ENCODE measurements around the gene FARP1. TPM values are rescaled to one million over a fixed set of nuclear protein-coding genes. Genes with fewer than 3 reads are reported as not detected.
"Not testable (repeated sequence)": the region's sequence is repeated elsewhere in the genome, so short reads cannot be mapped to it uniquely, and the experiment has no call there.

The FARP1 gene
- total RNA-seq, 1 donor from 2014 or later = 357 TPM

GRCh38 chr13:98264877-98265276, 122.0 kb downstream of the FARP1 start:
- H3K27ac Mint-ChIP-seq (ENCODE audit: unreplicated experiment) = no peak overlapping the region
- H3K9me3 Mint-ChIP-seq (ENCODE audit: unreplicated experiment) = no peaks in the 10 kb centered on the region
- no peak for DNase-seq (ENCODE audit: extremely low spot score, unreplicated experiment)
- peaks cover 71% of the 10 kb centered on the region for H3K4me1 Mint-ChIP-seq (ENCODE audit: unreplicated experiment)
- TF ChIP-seq CTCF (IDR thresholded peaks at IDR 0.05) = no peak
- no peak overlapping the region for H3K4me3 Mint-ChIP-seq (ENCODE audit: unreplicated experiment)
- no peaks in the 10 kb centered on the region for H3K27me3 Mint-ChIP-seq (ENCODE audit: unreplicated experiment)
- no peaks in the 10 kb centered on the region for H3K36me3 Mint-ChIP-seq (ENCODE audit: unreplicated experiment)

- no peak for DNase-seq (ENCODE audit: extremely low spot score, unreplicated experiment)
- H3K4me3 Mint-ChIP-seq (ENCODE audit: unreplicated experiment) = no peak overlapping the region
- peaks cover 2% of the 10 kb centered on the region for H3K36me3 Mint-ChIP-seq (ENCODE audit: unreplicated experiment)
- H3K4me1 Mint-ChIP-seq (ENCODE audit: unreplicated experiment) = peaks cover 67% of the 10 kb centered on the region
- no peaks in the 10 kb centered on the region for H3K9me3 Mint-ChIP-seq (ENCODE audit: unreplicated experiment)
- no peaks in the 10 kb centered on the region for H3K27me3 Mint-ChIP-seq (ENCODE audit: unreplicated experiment)
- no peak for TF ChIP-seq CTCF (IDR thresholded peaks at IDR 0.05)
- H3K27ac Mint-ChIP-seq (ENCODE audit: unreplicated experiment) = peak overlapping the region; percentile 92
Measured at GRCh38 chr13:98265692-98266551, 123.0 kb downstream of the FARP1 start.

GRCh38 chr13:98267080-98267912, 124.4 kb downstream of the FARP1 start:
- H3K4me3 Mint-ChIP-seq (ENCODE audit: unreplicated experiment) = peak overlapping the region; percentile 56
- peaks cover 6% of the 10 kb centered on the region for H3K36me3 Mint-ChIP-seq (ENCODE audit: unreplicated experiment)
- DNase-seq (ENCODE audit: extremely low spot score, unreplicated experiment) = no peak
- peak overlapping the region; percentile 92 for H3K27ac Mint-ChIP-seq (ENCODE audit: unreplicated experiment)
- H3K4me1 Mint-ChIP-seq (ENCODE audit: unreplicated experiment) = peaks cover 61% of the 10 kb centered on the region
- H3K27me3 Mint-ChIP-seq (ENCODE audit: unreplicated experiment) = no peaks in the 10 kb centered on the region
- no peak for TF ChIP-seq CTCF (IDR thresholded peaks at IDR 0.05)
- H3K9me3 Mint-ChIP-seq (ENCODE audit: unreplicated experiment) = no peaks in the 10 kb centered on the region

GRCh38 chr13:98269386-98269785, 126.5 kb downstream of the FARP1 start:
- Mint-ChIP-seq H3K4me1 (ENCODE audit: unreplicated experiment) (peaks cover 72% of the 10 kb centered on the region), H3K4me3 (ENCODE audit: unreplicated experiment) (peak overlapping the region; percentile 32), H3K27me3 (ENCODE audit: unreplicated experiment) (no peaks in the 10 kb centered on the region), H3K27ac (ENCODE audit: unreplicated experiment) (peak overlapping the region; percentile 69), H3K36me3 (ENCODE audit: unreplicated experiment) (peaks cover 6% of the 10 kb centered on the region), H3K9me3 (ENCODE audit: unreplicated experiment) (no peaks in the 10 kb centered on the region)
- TF ChIP-seq CTCF (IDR thresholded peaks at IDR 0.05) = no peak
- no peak for DNase-seq (ENCODE audit: extremely low spot score, unreplicated experiment)

- peaks cover 82% of the 10 kb centered on the region for H3K4me1 Mint-ChIP-seq (ENCODE audit: unreplicated experiment)
- DNase-seq (ENCODE audit: extremely low spot score, unreplicated experiment) = no peak
- H3K4me3 Mint-ChIP-seq (ENCODE audit: unreplicated experiment) = no peak overlapping the region
- no peaks in the 10 kb centered on the region for H3K27me3 Mint-ChIP-seq (ENCODE audit: unreplicated experiment)
- peaks cover 6% of the 10 kb centered on the region for H3K36me3 Mint-ChIP-seq (ENCODE audit: unreplicated experiment)
- H3K27ac Mint-ChIP-seq (ENCODE audit: unreplicated experiment) = peak overlapping the region; percentile 69
- H3K9me3 Mint-ChIP-seq (ENCODE audit: unreplicated experiment) = no peaks in the 10 kb centered on the region
- no peak for TF ChIP-seq CTCF (IDR thresholded peaks at IDR 0.05)
Measured at GRCh38 chr13:98270819-98271218, 127.9 kb downstream of the FARP1 start.

- not testable (repeated sequence) for DNase-seq (ENCODE audit: extremely low spot score, unreplicated experiment); H3K27ac Mint-ChIP-seq (ENCODE audit: unreplicated experiment); H3K36me3 Mint-ChIP-seq (ENCODE audit: unreplicated experiment); H3K27me3 Mint-ChIP-seq (ENCODE audit: unreplicated experiment); H3K9me3 Mint-ChIP-seq (ENCODE audit: unreplicated experiment); H3K4me3 Mint-ChIP-seq (ENCODE audit: unreplicated experiment)
- peaks cover 83% of the 10 kb centered on the region for H3K4me1 Mint-ChIP-seq (ENCODE audit: unreplicated experiment)
Measured at GRCh38 chr13:98271646-98272045, 128.8 kb downstream of the FARP1 start.
